GM23338 (cell line): ENCODE measurements around the gene CD2AP. TPM values are rescaled to one million over a fixed set of nuclear protein-coding genes. Genes with fewer than 3 reads are reported as not detected.

Experiments used
- ATAC-seq: fragments of 200-7000 bp; cut with Tn5 transposase; 3 replicates; pipeline ENCODE4 v1.9.1; 2020
- DNase-seq: peaks from one replicate; pipeline ENCODE4 v3.0.0-alpha.2; 2015; ENCODE audit warnings: low spot score
- H2AFZ ChIP-seq: fragments of 200-600 bp; sonication (generic); 2 replicates; pipeline ENCODE4 v1.8.0; 2016; ENCODE audit warnings: antibody characterized with exemption, mild to moderate bottlenecking, moderate library complexity
- H3F3A ChIP-seq: fragments of 200-600 bp; sonication (generic); replicated peaks from 2 replicates; pipeline ENCODE4 v1.8.0; 2017; ENCODE audit warnings: antibody characterized with exemption, mixed run types, low read depth
- H3K27ac ChIP-seq: fragments of 200-600 bp; sonication (generic); 2 replicates; pipeline ENCODE4 v1.6.1; 2016; ENCODE audit warnings: low read depth
- H3K27me3 ChIP-seq: fragments of 200-600 bp; sonication (generic); 2 replicates; pipeline ENCODE4 v1.8.0; 2016; ENCODE audit warnings: mild to moderate bottlenecking, mixed run types, moderate library complexity; ENCODE audit not compliant: insufficient read depth
- H3K36me3 ChIP-seq: fragments of 200-600 bp; sonication (generic); 2 replicates; pipeline ENCODE4 v1.8.0; 2016; ENCODE audit warnings: mild to moderate bottlenecking; ENCODE audit not compliant: insufficient read depth
- H3K4me1 ChIP-seq: fragments of 200-600 bp; sonication (generic); 2 replicates; pipeline ENCODE4 v1.8.0; 2016; ENCODE audit warnings: mild to moderate bottlenecking, moderate library complexity; ENCODE audit not compliant: insufficient read depth
- H3K4me2 ChIP-seq: fragments of 200-600 bp; sonication (generic); 2 replicates; pipeline ENCODE4 v1.7.1; 2017; ENCODE audit warnings: mixed run types
- H3K4me3 ChIP-seq: fragments of 200-600 bp; sonication (generic); 2 replicates; pipeline ENCODE4 v1.6.1; 2016; ENCODE audit warnings: mixed run types
- H3K79me2 ChIP-seq: fragments of 200-600 bp; sonication (generic); replicated peaks from 2 replicates; pipeline ENCODE4 v1.8.0; 2017; ENCODE audit warnings: mild to moderate bottlenecking; ENCODE audit not compliant: insufficient read depth
- H3K9me2 ChIP-seq: fragments of 200-600 bp; sonication (generic); 2 replicates; pipeline ENCODE4 v1.8.0; 2017; ENCODE audit not compliant: insufficient read depth
- H4K20me1 ChIP-seq: fragments of 200-600 bp; sonication (generic); replicated peaks from 2 replicates; pipeline ENCODE4 v1.8.0; 2017; ENCODE audit warnings: mild to moderate bottlenecking; ENCODE audit not compliant: insufficient read depth
- H3K27ac Mint-ChIP-seq: 2 replicates; pipeline ENCODE4 v1.8.0; 2020; ENCODE audit warnings: inconsistent platforms, mild to moderate bottlenecking, moderate library complexity, mixed read lengths
- H3K27me3 Mint-ChIP-seq: 3 replicates; pipeline ENCODE4 v1.8.0; 2022; ENCODE audit warnings: low read depth, mild to moderate bottlenecking, moderate library complexity, mixed read lengths, inconsistent platforms; ENCODE audit not compliant: insufficient read depth, poor library complexity
- H3K36me3 Mint-ChIP-seq: 3 replicates; pipeline ENCODE4 v1.8.0; 2021; ENCODE audit warnings: low read depth, mild to moderate bottlenecking, inconsistent platforms, moderate library complexity, mixed read lengths
- H3K4me1 Mint-ChIP-seq: 3 replicates; pipeline ENCODE4 v1.8.0; 2020; ENCODE audit warnings: mild to moderate bottlenecking, inconsistent platforms, mixed read lengths
- H3K4me3 Mint-ChIP-seq: 3 replicates; pipeline ENCODE4 v1.8.0; 2021; ENCODE audit warnings: moderate library complexity, mild to moderate bottlenecking, inconsistent platforms, mixed read lengths
- H3K9me3 Mint-ChIP-seq: 3 replicates; pipeline ENCODE4 v1.8.0; 2020; ENCODE audit warnings: moderate library complexity, mild to moderate bottlenecking, inconsistent platforms, mixed read lengths
- CREB1 ChIP-seq: fragments of 250-450 bp; sonication (Bioruptor Pico); IDR thresholded peaks from 2 replicates; pipeline ENCODE4 v1.5.0; 2020; ENCODE audit warnings: low read depth, mild to moderate bottlenecking, moderate library complexity
- CTCF ChIP-seq, 2 experiments: fragments of 200-600 bp in 1 of 2; sonication (generic) in 1 of 2; conservative IDR thresholded peaks; 2 replicates each; pipeline versions ENCODE4 v1.5.1 to v1.6.1; 2016 to 2017; ENCODE audit warnings: antibody characterized with exemption in 2 of 2, low read depth in 2 of 2, mild to moderate bottlenecking in 2 of 2, moderate library complexity in 1 of 2
- ETS1 ChIP-seq: IDR thresholded peaks from 2 replicates; pipeline ENCODE4 v1.6.1; 2016; ENCODE audit warnings: antibody characterized with exemption
- EZH2 ChIP-seq: fragments of 200-600 bp; sonication (generic); IDR thresholded peaks from one replicate; pipeline ENCODE4 v1.8.0; 2017; ENCODE audit warnings: antibody characterized with exemption, mild to moderate bottlenecking, low read depth; ENCODE audit not compliant: unreplicated experiment
- EZH2phosphoT487 ChIP-seq: fragments of 200-600 bp; sonication (generic); IDR thresholded peaks from one replicate; pipeline ENCODE4 v1.8.1; 2018; ENCODE audit warnings: antibody characterized with exemption; ENCODE audit not compliant: unreplicated experiment
- JUNB ChIP-seq: IDR thresholded peaks from one replicate; pipeline ENCODE4 v1.6.1; 2016; ENCODE audit warnings: antibody characterized with exemption; ENCODE audit not compliant: unreplicated experiment
- NANOG ChIP-seq: IDR thresholded peaks from 2 replicates; pipeline ENCODE4 v1.6.1; 2016; ENCODE audit warnings: antibody characterized with exemption, borderline replicate concordance
- POLR2AphosphoS5 ChIP-seq: IDR thresholded peaks from 2 replicates; pipeline ENCODE4 v1.6.1; 2016; ENCODE audit warnings: antibody characterized with exemption, low read depth
- REST ChIP-seq: IDR thresholded peaks from one replicate; pipeline ENCODE4 v1.6.1; 2018; ENCODE audit warnings: antibody characterized with exemption; ENCODE audit not compliant: unreplicated experiment
- STAT1 ChIP-seq: IDR thresholded peaks from one replicate; pipeline ENCODE4 v1.6.1; 2016; ENCODE audit warnings: antibody characterized with exemption; ENCODE audit not compliant: unreplicated experiment
- ZNF114 ChIP-seq: fragments of 250-450 bp; sonication (Bioruptor Pico); IDR thresholded peaks from 2 replicates; pipeline ENCODE4 v1.5.0; 2020; ENCODE audit warnings: mild to moderate bottlenecking, moderate library complexity
- ZNF331 ChIP-seq: fragments of 250-450 bp; sonication (Bioruptor Pico); IDR thresholded peaks from 2 replicates; pipeline ENCODE4 v1.5.0; 2020; ENCODE audit warnings: low read depth, mild to moderate bottlenecking, moderate library complexity
- ZNF462 ChIP-seq: fragments of 250-450 bp; sonication (Bioruptor Pico); IDR thresholded peaks from 2 replicates; pipeline ENCODE4 v1.5.0; 2020; ENCODE audit warnings: mild to moderate bottlenecking, moderate library complexity
- polyA plus RNA-seq: library from polyadenylated mRNA; unstranded; fragments of >200 nt; fragmentation: Nextera tagmentation; extraction: Ambion mirVana; gene quantifications from 2 replicates; pipeline ENCODE4 v1.2.1, GENCODE V29; 2016
- total RNA-seq: library from RNA; depleted of rRNA; stranded (reverse); fragments of >200 nt; shearing (Covaris generic); gene quantifications from 2 replicates; pipeline ENCODE4 v1.2.3, GENCODE V29; 2014

Gene CD2AP
- total and polyA plus RNA-seq, 2 experiments from 2014 or later, result 38.0 to 93.2 TPM

- Mint-ChIP-seq H3K36me3 (peaks cover 30% of the 10 kb centered on the region; the same call in 2 of the 3 replicates), H3K9me3 (no peaks in the 10 kb centered on the region), H3K4me1 (peaks cover 6% of the 10 kb centered on the region; the same call in 2 of the 3 replicates), H3K27ac (no peak overlapping the region), H3K4me3 (no peak overlapping the region), H3K27me3 (no peaks in the 10 kb centered on the region)
- ATAC-seq (no peak), DNase-seq (no peak)
- Histone ChIP-seq H3K4me1 (peaks cover 10% of the 10 kb centered on the region), H3K79me2 (peaks cover 98% of the 10 kb centered on the region), H3K4me2 (no peak overlapping the region), H3K27me3 (no peaks in the 10 kb centered on the region), H4K20me1 (peaks cover 13% of the 10 kb centered on the region), H3K9me2 (no peaks in the 10 kb centered on the region), H3K27ac (peak overlapping the region; percentile 43; the same call in 1 of the 2 replicates), H3F3A (no peaks in the 10 kb centered on the region), H2AFZ (no peak overlapping the region), H3K4me3 (no peak overlapping the region), H3K36me3 (peaks cover 15% of the 10 kb centered on the region; the same call in 1 of the 2 replicates)
- TF ChIP-seq ZNF114 (no peak), ZNF331 (no peak), JUNB (no peak), POLR2AphosphoS5 (no peak), CTCF (conservative IDR thresholded peaks at IDR 0.05; ENCODE audit: low read depth in 2 of 2) (no peak), EZH2phosphoT487 (no peak), EZH2 (no peak), REST (no peak), CREB1 (CRISPR knock-in tag) (no peak), STAT1 (no peak), NANOG (no peak), ZNF462 (no peak), ETS1 (no peak)
Observed at GRCh38 chr6:47534063-47534462, 56.5 kb downstream of the CD2AP start.
